ENCODE results near the gene RABGGTA. TPM values are rescaled to one million over a fixed set of nuclear protein-coding genes. Genes with fewer than 3 reads are reported as not detected.

Gene RABGGTA
- total RNA-seq, 1 donor, result 34.0 TPM

GRCh38 chr14:24253936-24254335 lies 17.5 kb downstream of the RABGGTA start:
- Histone ChIP-seq H3K4me2 (ENCODE audit: insufficient read depth, low read length) (no peak overlapping the region), H3K79me2 (ENCODE audit: insufficient read depth, low read length) (no peaks in the 10 kb centered on the region), H3K27me3 (ENCODE audit: insufficient read depth, low read length) (no peaks in the 10 kb centered on the region), H4K20me1 (ENCODE audit: insufficient read depth, low read length) (no peaks in the 10 kb centered on the region), H3K9me3 (ENCODE audit: low read depth, low read length) (no peaks in the 10 kb centered on the region), H2AFZ (ENCODE audit: low read length) (no peak overlapping the region), H3K36me3 (ENCODE audit: insufficient read depth, low read length) (no peaks in the 10 kb centered on the region), H3K4me1 (ENCODE audit: insufficient read depth, low read length) (peaks cover 8% of the 10 kb centered on the region), H3K27ac (ENCODE audit: low read depth, low read length) (no peak overlapping the region), H3K4me3 (ENCODE audit: insufficient read depth, low read length) (no peak overlapping the region)
- DNase-seq (ENCODE audit: insufficient read length, low spot score, missing footprints), result no peak
- TF ChIP-seq CTCF (IDR thresholded peaks at IDR 0.05; ENCODE audit: extremely low read depth, low read depth, low read length), result no peak

- H4K20me1 ChIP-seq (ENCODE audit: insufficient read depth, low read length), result no peaks in the 10 kb centered on the region
- no peak overlapping the region for H3K27ac ChIP-seq (ENCODE audit: low read depth, low read length)
- DNase-seq (ENCODE audit: insufficient read length, low spot score, missing footprints), result peak; percentile 57
- no peak overlapping the region for H2AFZ ChIP-seq (ENCODE audit: low read length)
- peaks cover 8% of the 10 kb centered on the region for H3K4me1 ChIP-seq (ENCODE audit: insufficient read depth, low read length)
- H3K27me3 ChIP-seq (ENCODE audit: insufficient read depth, low read length), result no peaks in the 10 kb centered on the region
- H3K79me2 ChIP-seq (ENCODE audit: insufficient read depth, low read length), result no peaks in the 10 kb centered on the region
- H3K9me3 ChIP-seq (ENCODE audit: low read depth, low read length), result no peaks in the 10 kb centered on the region
- no peak overlapping the region for H3K4me2 ChIP-seq (ENCODE audit: insufficient read depth, low read length)
- no peak for TF ChIP-seq CTCF (IDR thresholded peaks at IDR 0.05; ENCODE audit: extremely low read depth, low read depth, low read length)
- no peak overlapping the region for H3K4me3 ChIP-seq (ENCODE audit: insufficient read depth, low read length)
- no peaks in the 10 kb centered on the region for H3K36me3 ChIP-seq (ENCODE audit: insufficient read depth, low read length)
These were observed 18.9 kb downstream of the RABGGTA start for GRCh38 chr14:24252289-24253124.

- no peaks in the 10 kb centered on the region for H3K9me3 ChIP-seq (ENCODE audit: low read depth, low read length)
- no peak overlapping the region for H3K4me3 ChIP-seq (ENCODE audit: insufficient read depth, low read length)
- H4K20me1 ChIP-seq (ENCODE audit: insufficient read depth, low read length), result no peaks in the 10 kb centered on the region
- peak; percentile 11 for TF ChIP-seq CTCF (IDR thresholded peaks at IDR 0.05; ENCODE audit: extremely low read depth, low read depth, low read length)
- H3K79me2 ChIP-seq (ENCODE audit: insufficient read depth, low read length), result no peaks in the 10 kb centered on the region
- H3K36me3 ChIP-seq (ENCODE audit: insufficient read depth, low read length), result no peaks in the 10 kb centered on the region
- DNase-seq (ENCODE audit: insufficient read length, low spot score, missing footprints), result peak; percentile 75
- H3K4me1 ChIP-seq (ENCODE audit: insufficient read depth, low read length), result peaks cover 8% of the 10 kb centered on the region
- H2AFZ ChIP-seq (ENCODE audit: low read length), result no peak overlapping the region
- H3K4me2 ChIP-seq (ENCODE audit: insufficient read depth, low read length), result no peak overlapping the region
- H3K27me3 ChIP-seq (ENCODE audit: insufficient read depth, low read length), result no peaks in the 10 kb centered on the region
- no peak overlapping the region for H3K27ac ChIP-seq (ENCODE audit: low read depth, low read length)
These were observed 19.5 kb downstream of the RABGGTA start for GRCh38 chr14:24251880-24252288.

- no peaks in the 10 kb centered on the region for H3K36me3 ChIP-seq (ENCODE audit: insufficient read depth, low read length)
- no peak overlapping the region for H2AFZ ChIP-seq (ENCODE audit: low read length)
- DNase-seq (ENCODE audit: insufficient read length, low spot score, missing footprints), result peak; percentile 54
- no peaks in the 10 kb centered on the region for H3K27me3 ChIP-seq (ENCODE audit: insufficient read depth, low read length)
- no peak overlapping the region for H3K4me2 ChIP-seq (ENCODE audit: insufficient read depth, low read length)
- H4K20me1 ChIP-seq (ENCODE audit: insufficient read depth, low read length), result no peaks in the 10 kb centered on the region
- no peak overlapping the region for H3K27ac ChIP-seq (ENCODE audit: low read depth, low read length)
- peaks cover 8% of the 10 kb centered on the region for H3K4me1 ChIP-seq (ENCODE audit: insufficient read depth, low read length)
- TF ChIP-seq CTCF (IDR thresholded peaks at IDR 0.05; ENCODE audit: extremely low read depth, low read depth, low read length), result no peak
- no peak overlapping the region for H3K4me3 ChIP-seq (ENCODE audit: insufficient read depth, low read length)
- H3K9me3 ChIP-seq (ENCODE audit: low read depth, low read length), result no peaks in the 10 kb centered on the region
- no peaks in the 10 kb centered on the region for H3K79me2 ChIP-seq (ENCODE audit: insufficient read depth, low read length)
These were observed 21.0 kb downstream of the RABGGTA start for GRCh38 chr14:24250354-24250753.
